ENCODE measurements around the gene RDH5.

The RDH5 gene

DNA sequence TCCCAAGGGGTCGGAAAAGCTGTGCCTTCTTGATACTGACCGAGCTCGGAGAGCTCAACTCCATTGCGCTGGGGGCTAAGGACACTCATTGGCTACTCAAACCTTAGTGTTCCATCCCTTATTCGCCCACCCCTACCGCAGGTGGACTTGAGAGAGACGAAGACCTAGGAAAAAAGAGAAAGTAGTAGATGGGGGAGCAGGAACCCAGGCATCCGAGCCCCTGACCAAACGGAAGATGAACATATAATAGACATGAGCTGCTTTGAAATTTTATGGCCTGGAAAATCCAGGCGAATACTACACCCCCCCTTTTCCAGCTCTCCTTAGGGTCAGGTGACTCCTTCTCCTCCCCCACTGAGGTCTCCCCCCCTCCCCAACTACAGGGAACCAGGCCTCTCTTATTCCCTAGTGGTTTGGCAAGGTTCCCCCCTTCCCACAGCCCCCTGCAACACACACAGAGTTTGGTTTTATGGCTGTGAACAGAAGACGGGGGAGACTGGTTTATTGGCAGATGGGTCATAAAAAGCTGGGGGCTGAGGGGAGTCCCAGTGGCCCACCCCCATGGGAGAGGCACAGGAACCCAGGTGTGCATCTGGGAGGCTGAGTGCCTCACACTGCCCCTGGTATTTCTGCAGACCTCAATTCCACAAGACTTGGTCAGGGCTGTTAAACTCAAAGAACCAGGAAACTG is 24.3 kb downstream of the RDH5 start:
- Histone ChIP-seq H3K27me3 (ENCODE audit: low read length) (no peaks in the 10 kb centered on the region), H3K36me3 (ENCODE audit: low read length) (no peaks in the 10 kb centered on the region), H3F3A (ENCODE audit: insufficient read depth) (peaks cover 10% of the 10 kb centered on the region), H3K79me2 (ENCODE audit: insufficient read depth, low read length) (no peaks in the 10 kb centered on the region), H3K9ac (ENCODE audit: low read length) (peak overlapping the region; percentile 65), H4K20me1 (ENCODE audit: low read depth, low read length) (no peaks in the 10 kb centered on the region), H3K27ac (ENCODE audit: low read depth, low read length) (no peak overlapping the region), H3K4me3 (ENCODE audit: insufficient read depth, low read length, poor library complexity, severe bottlenecking) (peak overlapping the region; percentile 72), H3K9me3 (ENCODE audit: insufficient read depth, low read length) (no peaks in the 10 kb centered on the region), H2AFZ (ENCODE audit: low read depth, low read length, severe bottlenecking) (no peak overlapping the region), H3K9me2 (replicated peaks; ENCODE audit: insufficient read depth, low read length) (no peaks in the 10 kb centered on the region), H3K4me2 (ENCODE audit: low read depth, low read length, poor library complexity, severe bottlenecking) (peak overlapping the region; percentile 57)
- no peak for TF ChIP-seq EZH2phosphoT487 (conservative IDR thresholded peaks at IDR 0.05; ENCODE audit: low read length)
- TF ChIP-seq, protein P1, sequence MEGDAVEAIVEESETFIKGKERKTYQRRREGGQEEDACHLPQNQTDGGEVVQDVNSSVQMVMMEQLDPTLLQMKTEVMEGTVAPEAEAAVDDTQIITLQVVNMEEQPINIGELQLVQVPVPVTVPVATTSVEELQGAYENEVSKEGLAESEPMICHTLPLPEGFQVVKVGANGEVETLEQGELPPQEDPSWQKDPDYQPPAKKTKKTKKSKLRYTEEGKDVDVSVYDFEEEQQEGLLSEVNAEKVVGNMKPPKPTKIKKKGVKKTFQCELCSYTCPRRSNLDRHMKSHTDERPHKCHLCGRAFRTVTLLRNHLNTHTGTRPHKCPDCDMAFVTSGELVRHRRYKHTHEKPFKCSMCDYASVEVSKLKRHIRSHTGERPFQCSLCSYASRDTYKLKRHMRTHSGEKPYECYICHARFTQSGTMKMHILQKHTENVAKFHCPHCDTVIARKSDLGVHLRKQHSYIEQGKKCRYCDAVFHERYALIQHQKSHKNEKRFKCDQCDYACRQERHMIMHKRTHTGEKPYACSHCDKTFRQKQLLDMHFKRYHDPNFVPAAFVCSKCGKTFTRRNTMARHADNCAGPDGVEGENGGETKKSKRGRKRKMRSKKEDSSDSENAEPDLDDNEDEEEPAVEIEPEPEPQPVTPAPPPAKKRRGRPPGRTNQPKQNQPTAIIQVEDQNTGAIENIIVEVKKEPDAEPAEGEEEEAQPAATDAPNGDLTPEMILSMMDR (IDR thresholded peaks at IDR 0.05; ENCODE audit: insufficient read depth, low read length, poor library complexity, severe bottlenecking) = no peak

DNA sequence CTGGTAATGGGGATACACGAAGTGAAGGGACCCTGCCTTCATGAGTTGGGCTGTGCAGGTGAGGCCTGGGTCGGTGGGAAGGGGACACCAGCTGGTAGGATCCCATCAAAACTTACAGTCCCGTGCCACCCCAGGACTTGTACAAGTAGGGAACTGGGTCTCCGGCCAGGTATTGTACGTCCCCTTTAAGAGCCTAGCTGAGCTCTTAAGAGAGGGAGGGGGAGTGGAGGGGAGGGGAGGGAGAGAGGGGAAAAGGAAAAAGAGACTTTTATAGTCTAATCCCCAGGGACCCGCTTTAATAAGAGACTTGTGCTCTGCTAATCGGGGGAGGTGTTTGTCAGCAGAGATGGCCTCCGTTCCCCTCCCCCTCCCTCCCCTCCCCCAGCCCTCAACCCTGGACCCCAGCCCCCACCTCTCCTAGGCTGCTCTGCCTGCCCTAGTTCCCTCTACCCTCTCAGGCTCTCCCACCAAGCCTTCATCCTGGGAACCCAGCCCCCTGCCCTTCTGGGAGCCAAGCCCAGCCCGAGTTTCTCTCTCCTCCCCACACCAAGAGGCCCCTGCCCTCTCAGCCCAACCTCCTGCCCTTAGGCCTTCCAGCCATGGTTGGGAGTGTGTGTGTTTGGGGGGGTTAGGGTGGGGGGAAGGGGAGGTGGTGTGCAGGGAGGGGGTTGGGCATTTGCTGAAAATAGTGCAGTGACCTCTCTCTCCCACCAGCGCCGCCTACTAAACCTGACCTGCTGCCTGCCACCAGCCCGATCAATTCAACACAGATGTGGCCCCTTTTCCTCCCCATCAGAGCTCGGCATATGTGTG is 25.4 kb downstream of the RDH5 start:
- H3K27ac ChIP-seq (ENCODE audit: low read depth, low read length) = no peak overlapping the region
- H3K9me2 ChIP-seq (replicated peaks; ENCODE audit: insufficient read depth, low read length) = no peaks in the 10 kb centered on the region
- no peaks in the 10 kb centered on the region for H3K79me2 ChIP-seq (ENCODE audit: insufficient read depth, low read length)
- H3F3A ChIP-seq (ENCODE audit: insufficient read depth) = peaks cover 6% of the 10 kb centered on the region; the same call in 1 of the 2 replicates
- no peak overlapping the region for H3K9ac ChIP-seq (ENCODE audit: low read length)
- H3K36me3 ChIP-seq (ENCODE audit: low read length) = no peaks in the 10 kb centered on the region
- H2AFZ ChIP-seq (ENCODE audit: low read depth, low read length, severe bottlenecking) = no peak overlapping the region
- H3K4me2 ChIP-seq (ENCODE audit: low read depth, low read length, poor library complexity, severe bottlenecking) = no peak overlapping the region
- no peaks in the 10 kb centered on the region for H3K9me3 ChIP-seq (ENCODE audit: insufficient read depth, low read length)
- no peak for TF ChIP-seq EZH2phosphoT487 (conservative IDR thresholded peaks at IDR 0.05; ENCODE audit: low read length)
- TF ChIP-seq, protein P1 (IDR thresholded peaks at IDR 0.05; ENCODE audit: insufficient read depth, low read length, poor library complexity, severe bottlenecking) = no peak
- H4K20me1 ChIP-seq (ENCODE audit: low read depth, low read length) = no peaks in the 10 kb centered on the region
- no peaks in the 10 kb centered on the region for H3K27me3 ChIP-seq (ENCODE audit: low read length)
- H3K4me3 ChIP-seq (ENCODE audit: insufficient read depth, low read length, poor library complexity, severe bottlenecking) = no peak overlapping the region

DNA sequence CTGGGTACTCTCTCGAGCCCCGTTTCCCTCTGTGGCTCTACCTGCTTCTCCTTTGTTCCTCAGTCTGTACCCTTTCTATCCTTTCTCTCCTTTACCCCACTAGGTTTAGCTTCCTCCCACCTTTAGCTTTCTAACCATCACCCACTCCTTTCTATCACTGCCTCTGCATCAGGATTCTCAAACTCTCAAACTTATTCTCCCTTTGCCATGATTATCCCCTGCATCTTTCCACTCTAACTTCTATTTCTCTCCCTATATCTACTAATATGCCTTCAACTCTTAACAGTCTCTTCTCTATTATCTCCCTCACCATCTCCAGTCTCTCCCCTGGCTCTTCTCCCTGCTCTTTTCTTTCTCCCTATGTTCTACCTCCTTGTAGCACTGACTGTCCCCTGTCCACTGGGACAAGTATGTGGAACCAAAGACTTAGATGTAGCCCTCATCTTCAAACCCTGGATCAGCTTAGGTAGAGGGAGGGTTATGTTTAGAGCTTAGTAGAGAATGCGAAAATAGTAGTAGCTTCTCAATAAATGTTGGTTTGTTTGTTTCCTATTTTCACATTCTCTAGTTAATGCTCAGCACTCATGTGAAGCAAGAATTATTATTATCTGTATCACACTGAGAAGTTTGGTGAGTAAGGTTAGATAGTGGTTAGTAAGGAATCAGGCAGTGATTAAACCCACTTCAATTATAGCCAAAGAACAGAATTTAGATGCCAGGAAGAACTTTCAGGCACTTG is 26.1 kb downstream of the RDH5 start:
- H3K27ac ChIP-seq (ENCODE audit: low read depth, low read length) = no peak overlapping the region
- no peaks in the 10 kb centered on the region for H3K36me3 ChIP-seq (ENCODE audit: low read length)
- H3K4me3 ChIP-seq (ENCODE audit: insufficient read depth, low read length, poor library complexity, severe bottlenecking) = no peak overlapping the region
- no peak overlapping the region for H3K4me2 ChIP-seq (ENCODE audit: low read depth, low read length, poor library complexity, severe bottlenecking)
- H3K9me3 ChIP-seq (ENCODE audit: insufficient read depth, low read length) = no peaks in the 10 kb centered on the region
- no peaks in the 10 kb centered on the region for H3K27me3 ChIP-seq (ENCODE audit: low read length)
- peaks cover 6% of the 10 kb centered on the region; the same call in 1 of the 2 replicates for H3F3A ChIP-seq (ENCODE audit: insufficient read depth)
- no peaks in the 10 kb centered on the region for H4K20me1 ChIP-seq (ENCODE audit: low read depth, low read length)
- H3K79me2 ChIP-seq (ENCODE audit: insufficient read depth, low read length) = no peaks in the 10 kb centered on the region
- no peaks in the 10 kb centered on the region for H3K9me2 ChIP-seq (replicated peaks; ENCODE audit: insufficient read depth, low read length)
- H3K9ac ChIP-seq (ENCODE audit: low read length) = no peak overlapping the region
- no peak for TF ChIP-seq EZH2phosphoT487 (conservative IDR thresholded peaks at IDR 0.05; ENCODE audit: low read length)
- TF ChIP-seq, protein P1 (IDR thresholded peaks at IDR 0.05; ENCODE audit: insufficient read depth, low read length, poor library complexity, severe bottlenecking) = no peak
- no peak overlapping the region for H2AFZ ChIP-seq (ENCODE audit: low read depth, low read length, severe bottlenecking)

Data from SU-DHL-6 (cell line).